Frontal cortex (tissue), 4 donors: ENCODE results near the gene FGF1. TPM values are rescaled to one million over a fixed set of nuclear protein-coding genes. Genes with fewer than 3 reads are reported as not detected.

Experiments used
- DNase-seq, 2 donors: peaks; one replicate each; pipeline ENCODE4 v3.0.0; 2012; ENCODE audit warnings: low spot score in 2 of 2
- FAIRE-seq: peaks from 2 replicates; lab custom pipeline; 2012; peaks lifted over from hg19 to GRCh38; lab: Jason Lieb, UNC
- total RNA-seq: library from RNA; depleted of rRNA; stranded (reverse); fragments of >200 nt; gene quantifications from one replicate; pipeline ENCODE4 v1.2.3, GENCODE V29; 2014
- donor health status: control.
- donor health status: control.
- donor health status: control.

The FGF1 gene
- total RNA-seq, 1 donor from 2014 or later = 2.9 TPM

- DNase-seq (peak; percentile 45 to 71), FAIRE-seq (no peak)
Measured at GRCh38 chr5:142548739-142549275, 137.1 kb downstream of the FGF1 start.

- FAIRE-seq = no peak
- DNase-seq = no peak
Measured at GRCh38 chr5:142547445-142548380, 138.2 kb downstream of the FGF1 start.

GRCh38 chr5:142545650-142546322 is 140.1 kb downstream of the FGF1 start:
- FAIRE-seq = no peak
- DNase-seq = no peak

- DNase-seq = no peak
- FAIRE-seq = no peak
Measured at GRCh38 chr5:142544946-142545649, 140.8 kb downstream of the FGF1 start.

GRCh38 chr5:142544071-142544753 is 141.7 kb downstream of the FGF1 start:
- DNase-seq (no peak), FAIRE-seq (no peak)

GRCh38 chr5:142542906-142543305 is 143.0 kb downstream of the FGF1 start:
- peak in 1 of 2 donors; percentile 22 for DNase-seq
- no peak for FAIRE-seq

Other genes starting within 250 kb of the FGF1 start
- gene ARHGAP26, start 84.3 kb upstream of the FGF1 start, total RNA-seq = 7.3 TPM